Ovary (tissue), 9 donors: Measurements from ENCODE around the gene WIZ. TPM values are rescaled to one million over a fixed set of nuclear protein-coding genes. Genes with fewer than 3 reads are reported as not detected.

Source experiments
- DNase-seq, 5 donors: peaks; one replicate each; pipeline ENCODE4 v3.0.0-alpha.2; 2019 to 2020
- H3K27ac ChIP-seq, 2 donors: fragments of 200-600 bp; one replicate each; pipeline versions ENCODE4 v1.5.1 to v1.8.0; 2019 to 2022
- H3K27me3 ChIP-seq: fragments of 200-600 bp; one replicate; pipeline ENCODE4 v1.8.0; 2022
- H3K36me3 ChIP-seq: fragments of 200-600 bp; sonication (generic); one replicate; pipeline ENCODE4 v1.5.1; 2019
- H3K4me1 ChIP-seq: one replicate; pipeline ENCODE4 v1.8.1; 2013; ENCODE audit warnings: mild to moderate bottlenecking, moderate library complexity; ENCODE audit not compliant: insufficient read depth
- H3K4me3 ChIP-seq: fragments of 200-600 bp; sonication (generic); one replicate; pipeline ENCODE4 v1.5.1; 2017
- H3K9me3 ChIP-seq, 2 donors: fragments of 200-600 bp in 1 of 2; sonication (generic) in 1 of 2; one replicate each; pipeline versions ENCODE4 v1.5.1 to v1.8.1; 2013 to 2019; ENCODE audit warnings: mild to moderate bottlenecking in 1 of 2, moderate library complexity in 1 of 2
- CTCF ChIP-seq, 3 donors: fragments of 450-650 bp in 2 of 3; fragments of 200-600 bp in 1 of 3; IDR thresholded peaks; one replicate each; pipeline versions ENCODE4 v1.5.1 to v1.8.0; 2016 to 2022; ENCODE audit warnings: antibody characterized with exemption in 3 of 3, mild to moderate bottlenecking in 1 of 3
- EP300 ChIP-seq: sonication (generic); formaldehyde crosslinking; IDR thresholded peaks from one replicate; pipeline ENCODE4 v1.6.1; 2017; ENCODE audit warnings: antibody characterized with exemption
- POLR2A ChIP-seq: fragments of 450-650 bp; IDR thresholded peaks from one replicate; pipeline ENCODE4 v1.6.1; 2017; ENCODE audit warnings: antibody characterized with exemption, mild to moderate bottlenecking, moderate library complexity
- WGBS, 3 donors: extraction: QIAGEN DNeasy Blood & Tissue Kit in 1 of 3; methylation state at CpG; one replicate each; pipeline versions ENCODE4 v1.1.5 to v1.1.7; 2013 to 2017; 5-methylcytosine and 5-hydroxymethylcytosine counted together
- intact Hi-C, 4 donors: fragments of 100-400 bp; cut with DNase I; formaldehyde crosslinking; loops; one replicate each; pipeline versions ENCODE4 v1.11.0 to v1.15.1; 2022 to 2023
- polyA plus RNA-seq, 2 donors: library from polyadenylated mRNA; stranded (reverse); fragments of 200-250 nt in 1 of 2; fragments of 350-450 nt in 1 of 2; fragmentation: Illumina TruSeq in 1 of 2; extraction: RNeasy Lipid Tissue Mini Kit (QIAGEN cat#74804) in 1 of 2; gene quantifications; one replicate each; pipeline ENCODE4 v1.2.3, GENCODE V29; 2013 to 2014
- total RNA-seq, 7 donors: library from RNA; depleted of rRNA in 2 of 7; stranded (reverse); fragments of >200 nt in 2 of 7; fragmentation: NEBNext Ultra II Directional in 3 of 7; extraction: Animal tissue kit (Norgen Biotek cat#: 25700) in 3 of 7; gene quantifications; one replicate each; pipeline versions ENCODE4 v1.1.0 to v1.2.4, GENCODE V29; 2016 to 2023
- donor health status: DM: no; HTN: no; CAD: no; lungs with moderate emphysema.
- donor health status: DM: no; HTN: no; CAD: no.
- donor health status: Bipolar disorder and iron deficiency.
- donor health status: DM: yes; HTN: yes; CAD: no.
- donor health status: DM: no; HTN: no; CAD: no.
- donor health status: DM: yes; HTN: yes; CAD: no.

WIZ gene
- total and polyA plus RNA-seq, 9 donors, result 4.8 to 46.5 (median 38.2) TPM

- intact Hi-C loops, result loop anchor here in 1 of 4 donors (5.0 to 10.0 kb wide), 2 partner anchors 87 to 165 kb away; partner anchors contain the start of gene BRD4
- WGBS, 3 donors, result 19 to 23% (median 20%) methylated on average over 16 of the region's 16 CpGs
- TF ChIP-seq CTCF (IDR thresholded peaks at IDR 0.05), result no peak
- TF ChIP-seq EP300, result no peak
- no peak for TF ChIP-seq POLR2A
- H3K9me3 ChIP-seq, result no peaks in the 10 kb centered on the region
- H3K4me3 ChIP-seq, result peak overlapping the region; percentile 41
- peaks cover 25% of the 10 kb centered on the region for H3K4me1 ChIP-seq
- no peaks in the 10 kb centered on the region for H3K36me3 ChIP-seq
- no peaks in the 10 kb centered on the region for H3K27me3 ChIP-seq
- no peak for DNase-seq
- H3K27ac ChIP-seq, result peak overlapping the region in 1 of 2 donors; percentile 17
These were observed 30.2 kb downstream of the WIZ start for GRCh38 chr19:15419413-15420025.

- no peak for TF ChIP-seq EP300
- TF ChIP-seq CTCF (IDR thresholded peaks at IDR 0.05), result peak; percentile 37 to 56 (median 49)
- TF ChIP-seq POLR2A, result peak; percentile 83
- H3K27me3 ChIP-seq, result no peaks in the 10 kb centered on the region
- peak; percentile 97 to 99 (median 98) for DNase-seq
- intact Hi-C loops, result loop anchor here in 1 of 4 donors (5.0 kb wide), 1 partner anchor 86 kb away; the partner anchor contains the start of gene BRD4
- WGBS, 3 donors, result 0% methylated on average over 60 to 61 of the region's 61 CpGs
- H3K27ac ChIP-seq, result peak within 1 kb of the TSS; percentile 22 to 67
- peaks cover 25% of the 10 kb centered on the region for H3K4me1 ChIP-seq
- H3K4me3 ChIP-seq, result peak within 1 kb of the TSS; percentile 99
- no peaks in the 10 kb centered on the region for H3K36me3 ChIP-seq
- no peaks in the 10 kb centered on the region for H3K9me3 ChIP-seq
These were observed 31.0 kb downstream of the WIZ start, which contains the start of gene AKAP8L for GRCh38 chr19:15418579-15419412. TSS of gene AKAP8L (minus strand) at chr19:15418988. CDS start at chr19:15418923, 65 bp downstream.

GRCh38 chr19:15418231-15418578, 31.6 kb downstream of the WIZ start:
- TF ChIP-seq POLR2A (no peak), EP300 (no peak), CTCF (IDR thresholded peaks at IDR 0.05) (no peak)
- peak overlapping the region; percentile 22 to 67 for H3K27ac ChIP-seq
- H3K36me3 ChIP-seq, result no peaks in the 10 kb centered on the region
- peak in 2 of 5 donors; percentile 51 to 59 for DNase-seq
- intact Hi-C loops, result loop anchor here in 1 of 4 donors (5.0 kb wide), 1 partner anchor 86 kb away; the partner anchor contains the start of gene BRD4
- H3K27me3 ChIP-seq, result no peaks in the 10 kb centered on the region
- no peaks in the 10 kb centered on the region for H3K9me3 ChIP-seq
- peak overlapping the region; percentile 99 for H3K4me3 ChIP-seq
- 0 to 1% (median 1%) methylated on average over 16 of the region's 16 CpGs for WGBS, 3 donors
- H3K4me1 ChIP-seq, result peaks cover 25% of the 10 kb centered on the region

GRCh38 chr19:15417699-15418098, 32.1 kb downstream of the WIZ start:
- Histone ChIP-seq H3K27ac (no peak overlapping the region), H3K4me3 (peak overlapping the region; percentile 99), H3K27me3 (no peaks in the 10 kb centered on the region), H3K9me3 (no peaks in the 10 kb centered on the region), H3K36me3 (no peaks in the 10 kb centered on the region), H3K4me1 (peaks cover 25% of the 10 kb centered on the region)
- TF ChIP-seq EP300, result no peak
- no peak for TF ChIP-seq POLR2A
- no peak for TF ChIP-seq CTCF (IDR thresholded peaks at IDR 0.05)
- peak in 1 of 5 donors; percentile 31 for DNase-seq
- 4 to 5% (median 4%) methylated on average over 9 of the region's 9 CpGs for WGBS, 3 donors
- intact Hi-C loops, result loop anchor here in 1 of 4 donors (5.0 kb wide), 1 partner anchor 85 kb away; the partner anchor contains the start of gene BRD4
